NCI-H526 (cell line): ENCODE data around the gene LRRC8D.

Source experiments
- DNase-seq, 2 experiments: peaks; one replicate each; lab custom pipeline; 2025; lab: John Stamatoyannopoulos, UW

The LRRC8D gene

GRCh38 chr1:89870998-89871397, 50.2 kb downstream of the LRRC8D start:
- DNase-seq = peak; percentile 11 to 42

GRCh38 chr1:89871768-89872473, 51.1 kb downstream of the LRRC8D start:
- DNase-seq = no peak

- no peak for DNase-seq
These were observed 51.7 kb downstream of the LRRC8D start for GRCh38 chr1:89872567-89872966.

- no peak for DNase-seq
These were observed 52.5 kb downstream of the LRRC8D start for GRCh38 chr1:89873288-89873687.

- no peak for DNase-seq
These were observed 52.9 kb downstream of the LRRC8D start for GRCh38 chr1:89873770-89874169.

- DNase-seq = no peak
These were observed 55.6 kb downstream of the LRRC8D start for GRCh38 chr1:89876463-89876862.

GRCh38 chr1:89877756-89878155, 56.9 kb downstream of the LRRC8D start:
- no peak for DNase-seq

- DNase-seq = no peak
These were observed 57.4 kb downstream of the LRRC8D start for GRCh38 chr1:89878256-89878655.

GRCh38 chr1:89880679-89881078, 59.8 kb downstream of the LRRC8D start:
- DNase-seq = no peak

GRCh38 chr1:89881415-89882058, 60.7 kb downstream of the LRRC8D start:
- no peak for DNase-seq

GRCh38 chr1:89882348-89883029, 61.7 kb downstream of the LRRC8D start:
- no peak for DNase-seq

- no peak for DNase-seq
These were observed 62.2 kb downstream of the LRRC8D start for GRCh38 chr1:89883030-89883379.

- no peak for DNase-seq
These were observed 64.1 kb downstream of the LRRC8D start for GRCh38 chr1:89884718-89885596.

- DNase-seq = no peak
These were observed 66.4 kb downstream of the LRRC8D start for GRCh38 chr1:89887270-89887669.

GRCh38 chr1:89887713-89888112, 66.9 kb downstream of the LRRC8D start:
- no peak for DNase-seq

- DNase-seq = no peak
These were observed 67.9 kb downstream of the LRRC8D start for GRCh38 chr1:89888480-89889322.

GRCh38 chr1:89889323-89889615, 68.4 kb downstream of the LRRC8D start:
- no peak for DNase-seq

GRCh38 chr1:89890085-89890752, 69.4 kb downstream of the LRRC8D start:
- DNase-seq = no peak

- DNase-seq = no peak
These were observed 72.0 kb downstream of the LRRC8D start for GRCh38 chr1:89892816-89893215.

GRCh38 chr1:89894210-89895201, 73.7 kb downstream of the LRRC8D start:
- DNase-seq = no peak
